A549 (cell line): Measurements from ENCODE around the gene BCL3. TPM values are rescaled to one million over a fixed set of nuclear protein-coding genes. Genes with fewer than 3 reads are reported as not detected.
A peak's percentile ranks its signal among the peaks of the same experiment; 100 is the strongest.

ENCODE experiments used
- ATAC-seq, 2 experiments: fragments of 200-7000 bp in 1 of 2; fragments of >200 bp in 1 of 2; cut with Nextera tagmentation in 1 of 2; cut with Tn5 transposase in 1 of 2; 3 replicates each; pipeline versions ENCODE4 v1.8.0 to v1.9.1; 2018 to 2020; ENCODE audit warnings: mild to moderate bottlenecking in 1 of 2, moderate library complexity in 1 of 2
- CTCF ChIA-PET: fragments of 300-600 bp; sonication (Branson Sonifier 250); formaldehyde crosslinking; extraction: SDS; loops from one replicate; lab custom pipeline; 2021; ENCODE audit warnings: antibody characterized with exemption, inconsistent platforms; lab: Yijun Ruan, JAX
- POLR2A ChIA-PET: fragments of 350-600 bp; formaldehyde crosslinking; extraction: SDS; loops from one replicate; lab custom pipeline; 2021; ENCODE audit warnings: antibody characterized with exemption, inconsistent platforms; lab: Yijun Ruan, JAX
- DNase-seq, 2 experiments: peaks; one replicate each; pipeline versions ENCODE4 v3.0.0 to v3.0.0-alpha.2; 2011 to 2016; ENCODE audit warnings: low read depth in 1 of 2, low spot score in 1 of 2
- FAIRE-seq: peaks from 2 replicates; lab custom pipeline; 2011; peaks lifted over from hg19 to GRCh38; lab: Jason Lieb, UNC
- H3K27ac ChIP-seq, 2 experiments: fragments of >200 bp; sonication (Bioruptor Twin); formaldehyde crosslinking; 3 replicates each; pipeline ENCODE4 v1.5.1; 2016 to 2017
- H3K4me1 ChIP-seq: fragments of >200 bp; sonication (Bioruptor Twin); formaldehyde crosslinking; 3 replicates; pipeline ENCODE4 v1.6.1; 2016
- H3K4me2 ChIP-seq: fragments of >200 bp; sonication (Bioruptor Twin); formaldehyde crosslinking; 3 replicates; pipeline ENCODE4 v1.6.1; 2016
- H3K4me3 ChIP-seq: fragments of >200 bp; sonication (Bioruptor Twin); formaldehyde crosslinking; 3 replicates; pipeline ENCODE4 v1.5.1; 2016
- H3K9me3 ChIP-seq: fragments of >200 bp; sonication (Bioruptor Twin); formaldehyde crosslinking; 3 replicates; pipeline ENCODE4 v1.6.1; 2016
- ATOH8 ChIP-seq: fragments of 250-450 bp; sonication (Bioruptor Pico); IDR thresholded peaks from 2 replicates; pipeline ENCODE4 v1.5.0; 2020; ENCODE audit warnings: low read depth, mild to moderate bottlenecking, moderate library complexity
- BCL3 ChIP-seq: fragments of >200 bp; sonication (Bioruptor Twin); formaldehyde crosslinking; IDR thresholded peaks from 3 replicates; pipeline ENCODE4 v1.6.1; 2016
- CBX2 ChIP-seq: fragments of 200-600 bp; sonication (generic); IDR thresholded peaks from 2 replicates; pipeline ENCODE4 v1.6.1; 2016; ENCODE audit warnings: low read depth, mild to moderate bottlenecking, borderline replicate concordance
- CEBPB ChIP-seq, 2 experiments: fragments of >200 bp in 1 of 2; sonication (Bioruptor Twin) in 1 of 2; formaldehyde crosslinking in 1 of 2; IDR thresholded peaks; 2 replicates each; pipeline ENCODE4 v1.6.1; 2012 to 2016
- CHD2 ChIP-seq: fragments of 150-350 bp; IDR thresholded peaks from 2 replicates; pipeline ENCODE4 v1.6.1; 2014; ENCODE audit warnings: low read length; ENCODE audit not compliant: partially characterized antibody
- CHD4 ChIP-seq: fragments of 200-600 bp; sonication (generic); IDR thresholded peaks from 2 replicates; pipeline ENCODE4 v1.6.1; 2016; ENCODE audit warnings: antibody characterized with exemption, mild to moderate bottlenecking, borderline replicate concordance
- EHF ChIP-seq: fragments of 250-450 bp; sonication (Bioruptor Pico); IDR thresholded peaks from 2 replicates; pipeline ENCODE4 v1.5.0; 2020; ENCODE audit warnings: mild to moderate bottlenecking
- ESRRA ChIP-seq: fragments of 150-350 bp; IDR thresholded peaks from 2 replicates; pipeline ENCODE4 v1.6.1; 2014; ENCODE audit warnings: mild to moderate bottlenecking, low read length, borderline replicate concordance
- FOSL2 ChIP-seq, 2 experiments: fragments of 450-650 bp in 1 of 2; fragments of >200 bp in 1 of 2; sonication (Bioruptor Twin) in 1 of 2; formaldehyde crosslinking; IDR thresholded peaks; 2 replicates each; pipeline versions ENCODE4 v1.5.0 to v1.6.1; 2016 to 2020; ENCODE audit warnings: mild to moderate bottlenecking in 1 of 2, moderate library complexity in 1 of 2
- FOXS1 ChIP-seq: fragments of 250-450 bp; sonication (Bioruptor Pico); IDR thresholded peaks from 2 replicates; pipeline ENCODE4 v1.5.0; 2020; ENCODE audit warnings: mild to moderate bottlenecking, moderate library complexity
- GATA3 ChIP-seq: IDR thresholded peaks from 2 replicates; pipeline ENCODE4 v1.6.1; 2012; ENCODE audit warnings: borderline replicate concordance
- HDAC2 ChIP-seq: fragments of 200-600 bp; sonication (generic); IDR thresholded peaks from 2 replicates; pipeline ENCODE4 v1.6.1; 2016
- HEYL ChIP-seq: fragments of 250-450 bp; sonication (Bioruptor Pico); IDR thresholded peaks from 2 replicates; pipeline ENCODE4 v1.8.0; 2021; ENCODE audit warnings: mild to moderate bottlenecking, moderate library complexity
- HOXA7 ChIP-seq: fragments of 250-450 bp; sonication (Bioruptor Pico); IDR thresholded peaks from 2 replicates; pipeline ENCODE4 v1.5.0; 2020; ENCODE audit warnings: mild to moderate bottlenecking, moderate library complexity
- HOXB13 ChIP-seq: fragments of 250-450 bp; sonication (Bioruptor Pico); IDR thresholded peaks from 2 replicates; pipeline ENCODE4 v1.5.0; 2020; ENCODE audit warnings: low read depth, mild to moderate bottlenecking, moderate library complexity
- HOXB5 ChIP-seq: fragments of 250-450 bp; sonication (Bioruptor Pico); IDR thresholded peaks from 2 replicates; pipeline ENCODE4 v1.5.0; 2020; ENCODE audit warnings: mild to moderate bottlenecking, moderate library complexity
- KDM1A ChIP-seq: fragments of 200-600 bp; sonication (generic); IDR thresholded peaks from 2 replicates; pipeline ENCODE4 v1.6.1; 2016; ENCODE audit warnings: low read depth, mild to moderate bottlenecking
- KDM5A ChIP-seq: fragments of 200-600 bp; sonication (generic); IDR thresholded peaks from 2 replicates; pipeline ENCODE4 v1.6.1; 2016; ENCODE audit warnings: antibody characterized with exemption, mild to moderate bottlenecking
- MAFK ChIP-seq: fragments of 450-650 bp; IDR thresholded peaks from 2 replicates; pipeline ENCODE4 v1.6.1; 2014; ENCODE audit not compliant: partially characterized antibody
- NFE2L2 ChIP-seq: fragments of 150-350 bp; conservative IDR thresholded peaks from 2 replicates; pipeline ENCODE4 v1.6.1; 2014; ENCODE audit warnings: low read length
- NPAS2 ChIP-seq: fragments of 250-450 bp; sonication (Bioruptor Pico); IDR thresholded peaks from 2 replicates; pipeline ENCODE4 v1.8.0; 2022; ENCODE audit warnings: mild to moderate bottlenecking, moderate library complexity, borderline replicate concordance
- PBX3 ChIP-seq: IDR thresholded peaks from 2 replicates; pipeline ENCODE4 v1.6.1; 2012
- PHF8 ChIP-seq: fragments of 200-600 bp; sonication (generic); IDR thresholded peaks from 2 replicates; pipeline ENCODE4 v1.6.1; 2016; ENCODE audit warnings: low read depth, mild to moderate bottlenecking, antibody characterized with exemption, moderate library complexity, borderline replicate concordance
- POLR2A ChIP-seq: IDR thresholded peaks from 2 replicates; pipeline ENCODE4 v1.6.1; 2012; ENCODE audit warnings: mild to moderate bottlenecking, low read length
- RAD21 ChIP-seq, 2 experiments: fragments of >200 bp in 1 of 2; sonication (Bioruptor Twin) in 1 of 2; formaldehyde crosslinking in 1 of 2; IDR thresholded peaks in 1 of 2; conservative IDR thresholded peaks in 1 of 2; 2 replicates in 1 of 2; 3 replicates in 1 of 2; pipeline ENCODE4 v1.6.1; 2012 to 2018; ENCODE audit warnings: inconsistent platforms in 1 of 2
- RCOR1 ChIP-seq: fragments of 150-350 bp; IDR thresholded peaks from 2 replicates; pipeline ENCODE4 v1.6.1; 2014; ENCODE audit warnings: antibody characterized with exemption, low read length, low read depth
- RFX5 ChIP-seq: fragments of 450-650 bp; IDR thresholded peaks from 2 replicates; pipeline ENCODE4 v1.7.1; 2014; ENCODE audit warnings: antibody characterized with exemption, mild to moderate bottlenecking, moderate library complexity
- SMC3 ChIP-seq: fragments of >200 bp; sonication (Bioruptor Twin); formaldehyde crosslinking; IDR thresholded peaks from 3 replicates; pipeline ENCODE4 v1.6.1; 2018; ENCODE audit warnings: inconsistent platforms
- SREBF2 ChIP-seq: fragments of 450-650 bp; IDR thresholded peaks from 2 replicates; pipeline ENCODE4 v1.6.1; 2014; ENCODE audit warnings: mild to moderate bottlenecking, moderate library complexity
- TP53 ChIP-seq: fragments of 250-450 bp; sonication (Bioruptor Pico); IDR thresholded peaks from 2 replicates; pipeline ENCODE4 v1.5.0; 2021; ENCODE audit warnings: mild to moderate bottlenecking, moderate library complexity
- USF2 ChIP-seq: fragments of 450-650 bp; IDR thresholded peaks from 2 replicates; pipeline ENCODE4 v1.6.1; 2014; ENCODE audit warnings: antibody characterized with exemption
- ZC3H11A ChIP-seq: fragments of 450-650 bp; IDR thresholded peaks from 2 replicates; pipeline ENCODE4 v1.6.1; 2014; ENCODE audit warnings: antibody characterized with exemption, mild to moderate bottlenecking
- ZFP36 ChIP-seq: fragments of 450-650 bp; IDR thresholded peaks from 2 replicates; pipeline ENCODE4 v1.6.1; 2014; ENCODE audit warnings: borderline replicate concordance; ENCODE audit not compliant: partially characterized antibody
- ZNF302 ChIP-seq: fragments of 250-450 bp; sonication (Bioruptor Pico); IDR thresholded peaks from 2 replicates; pipeline ENCODE4 v1.9.0; 2021; ENCODE audit warnings: inconsistent platforms, mild to moderate bottlenecking, moderate library complexity
- ZSCAN20 ChIP-seq: fragments of 250-450 bp; sonication (Bioruptor Pico); IDR thresholded peaks from 2 replicates; pipeline ENCODE4 v1.8.0; 2022; ENCODE audit warnings: mild to moderate bottlenecking, moderate library complexity
- WGBS: methylation state at CpG from one replicate; pipeline ENCODE4 v1.1.6; 2017; ENCODE audit errors: missing lambda C conversion rate; 5-methylcytosine and 5-hydroxymethylcytosine counted together
- polyA plus RNA-seq, 4 experiments: library from polyadenylated mRNA; depleted of rRNA in 3 of 4; stranded (reverse); fragments of >200 nt; fragmentation: RNase III in 1 of 4; extraction: RNeasy Plus Mini Kit Qiagen cat#74134 plus additional on column Dnase treatment in 1 of 4; gene quantifications; 2 replicates in 3 of 4; 3 replicates in 1 of 4; pipeline ENCODE4 v1.2.3, GENCODE V29; 2011 to 2017

The BCL3 gene
- polyA plus RNA-seq, 2 of the 4 experiments (the other 2 are of a cell fraction) = 22.6 to 72.1 TPM

- peak; percentile 96 for FAIRE-seq
- Histone ChIP-seq H3K4me2 (peak overlapping the region; percentile 69), H3K27ac (peak overlapping the region; percentile 92 to 99)
Observed at GRCh38 chr19:44744871-44745332, 3.6 kb upstream of the BCL3 start.

More at GRCh38 chr19:44744871-44745332, 3.6 kb upstream of the BCL3 start:
- no peak for ATAC-seq
- H3K9me3 ChIP-seq = no peaks in the 10 kb centered on the region
- TF ChIP-seq RAD21 (conservative IDR thresholded peaks at IDR 0.05 in 1 of 2, IDR thresholded peaks at IDR 0.05 in 1 of 2) (no peak), EHF (CRISPR knock-in tag) (peak; percentile 83), RFX5 (no peak), USF2 (no peak), ESRRA (no peak), HEYL (no peak), KDM1A (peak; percentile 96), HDAC2 (peak; percentile 49; the same call in 1 of the 2 replicates), BCL3 (no peak; the same call in 2 of the 3 replicates), ZFP36 (no peak), CHD2 (no peak), CHD4 (peak; percentile 95), ZNF302 (CRISPR knock-in tag) (peak; percentile 30; the same call in 1 of the 2 replicates), SREBF2 (no peak), POLR2A (no peak), GATA3 (no peak), ZC3H11A (no peak), PBX3 (no peak), TP53 (CRISPR knock-in tag) (peak; percentile 56; the same call in 1 of the 2 replicates), NFE2L2 (no peak), ATOH8 (CRISPR knock-in tag) (no peak; the same call in 1 of the 2 replicates), PHF8 (no peak), FOSL2 (IDR thresholded peaks at IDR 0.05) (no peak), FOSL2 (CRISPR knock-in tag; IDR thresholded peaks at IDR 0.05) (no peak), HOXB5 (CRISPR knock-in tag) (peak; percentile 37; the same call in 1 of the 2 replicates), ZSCAN20 (CRISPR knock-in tag) (no peak), CEBPB (IDR thresholded peaks at IDR 0.05) (no peak), HOXA7 (CRISPR knock-in tag) (peak; percentile 82; the same call in 1 of the 2 replicates), RCOR1 (no peak), NPAS2 (no peak), MAFK (no peak), KDM5A (no peak), SMC3 (no peak), HOXB13 (CRISPR knock-in tag) (0 out of 2 replicates have a peak, but pooled peaks have one; percentile 51), CBX2 (no peak), FOXS1 (CRISPR knock-in tag) (no peak)
- no peak for DNase-seq
- ChIA-PET CTCF (interaction anchor here (0.9 to 42.5 kb wide), 4 partner anchors 18 to 65 kb away, joined by 3 to 1899 read pairs (median 134); partner anchors contain the start of genes BCL3 and CBLC), POLR2A (interaction anchor here (0.9 to 1.5 kb wide), 7 partner anchors 9 to 100 kb away, joined by 3 to 20 read pairs (median 4); no protein-coding TSS in a partner anchor)
- 17% methylated on average over 3 of the region's 3 CpGs for WGBS
- peaks cover 72% of the 10 kb centered on the region for H3K4me1 ChIP-seq
- no peak overlapping the region for H3K4me3 ChIP-seq
